DMS114 treated with DMSO at 0.1 percent for 48 hours (cell line): ENCODE results near the gene SLC15A1.

Experiments
- DNase-seq: peaks from one replicate; lab custom pipeline; 2025; ENCODE audit not compliant: unreplicated experiment; lab: John Stamatoyannopoulos, UW

Gene SLC15A1, protein sequence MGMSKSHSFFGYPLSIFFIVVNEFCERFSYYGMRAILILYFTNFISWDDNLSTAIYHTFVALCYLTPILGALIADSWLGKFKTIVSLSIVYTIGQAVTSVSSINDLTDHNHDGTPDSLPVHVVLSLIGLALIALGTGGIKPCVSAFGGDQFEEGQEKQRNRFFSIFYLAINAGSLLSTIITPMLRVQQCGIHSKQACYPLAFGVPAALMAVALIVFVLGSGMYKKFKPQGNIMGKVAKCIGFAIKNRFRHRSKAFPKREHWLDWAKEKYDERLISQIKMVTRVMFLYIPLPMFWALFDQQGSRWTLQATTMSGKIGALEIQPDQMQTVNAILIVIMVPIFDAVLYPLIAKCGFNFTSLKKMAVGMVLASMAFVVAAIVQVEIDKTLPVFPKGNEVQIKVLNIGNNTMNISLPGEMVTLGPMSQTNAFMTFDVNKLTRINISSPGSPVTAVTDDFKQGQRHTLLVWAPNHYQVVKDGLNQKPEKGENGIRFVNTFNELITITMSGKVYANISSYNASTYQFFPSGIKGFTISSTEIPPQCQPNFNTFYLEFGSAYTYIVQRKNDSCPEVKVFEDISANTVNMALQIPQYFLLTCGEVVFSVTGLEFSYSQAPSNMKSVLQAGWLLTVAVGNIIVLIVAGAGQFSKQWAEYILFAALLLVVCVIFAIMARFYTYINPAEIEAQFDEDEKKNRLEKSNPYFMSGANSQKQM

DNA sequence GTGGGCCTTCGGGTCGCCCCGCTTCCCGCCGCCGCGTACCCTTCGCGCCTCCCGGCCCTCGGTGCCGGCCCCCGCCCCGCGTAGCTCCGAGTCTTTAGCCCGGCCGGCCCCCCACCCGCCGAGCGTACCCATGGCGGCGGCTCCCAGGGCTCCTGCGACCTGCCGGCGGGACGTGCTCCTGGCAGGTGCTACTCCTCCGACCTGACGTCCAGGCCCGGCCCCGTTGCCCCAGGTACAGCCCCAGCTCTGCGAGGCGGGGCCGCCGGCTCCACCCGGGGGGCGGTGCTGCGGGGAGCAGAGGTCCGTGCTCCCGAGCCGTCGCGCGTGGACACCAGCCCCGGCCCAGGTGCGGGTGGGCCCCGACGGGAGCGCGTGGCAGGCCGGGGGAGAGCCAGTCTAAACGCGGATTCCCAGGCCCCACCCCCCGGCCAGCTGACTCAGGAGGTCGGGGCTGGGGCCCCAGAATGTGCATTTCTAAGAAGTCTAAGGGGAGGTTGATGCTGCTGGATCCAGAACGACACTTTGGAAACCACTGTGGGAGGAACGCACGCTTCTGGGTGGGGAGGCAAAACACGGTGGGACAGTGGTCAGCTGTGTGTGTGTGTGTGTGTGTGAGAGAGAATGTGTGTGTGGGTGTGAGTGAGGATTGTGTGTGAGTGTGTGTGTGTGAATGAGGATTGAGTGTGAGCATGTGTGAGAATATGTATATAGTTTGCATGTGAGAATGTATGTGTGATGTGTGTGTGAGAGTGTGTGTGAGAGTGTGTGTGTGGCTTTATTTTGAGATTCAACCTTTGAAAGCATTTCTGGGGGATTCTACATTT, at the start of gene SLC15A1:
Gene SLC15A1, minus strand, starts transcription at position 206 of the 824 bp plus-strand sequence. Its CDS starts 74 bp downstream, at position 132.
- no peak for DNase-seq

GRCh38 chr13:98801626-98802418, 49.4 kb upstream of the SLC15A1 start:
- no peak for DNase-seq

DNA sequence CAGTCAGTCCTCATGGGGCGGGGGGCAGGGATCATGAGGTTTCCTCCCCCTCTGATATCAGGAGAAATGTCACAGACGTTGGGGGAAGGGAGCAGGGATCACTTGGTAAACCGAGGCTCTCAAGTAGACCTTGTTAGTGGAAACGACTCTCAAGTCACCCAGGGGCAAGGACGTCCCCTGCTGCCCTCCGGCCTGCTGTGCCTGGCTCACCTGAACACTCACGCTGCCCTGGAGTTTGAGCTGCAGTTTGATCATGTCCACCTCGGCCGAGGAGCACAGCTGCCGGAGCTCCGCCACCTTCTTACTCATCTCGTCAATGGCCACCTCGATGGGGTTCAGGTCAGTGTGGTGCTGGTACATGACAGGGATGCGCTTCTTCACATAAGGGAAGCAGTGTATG, 47.6 kb upstream of the SLC15A1 start:
- no peak for DNase-seq

DNA sequence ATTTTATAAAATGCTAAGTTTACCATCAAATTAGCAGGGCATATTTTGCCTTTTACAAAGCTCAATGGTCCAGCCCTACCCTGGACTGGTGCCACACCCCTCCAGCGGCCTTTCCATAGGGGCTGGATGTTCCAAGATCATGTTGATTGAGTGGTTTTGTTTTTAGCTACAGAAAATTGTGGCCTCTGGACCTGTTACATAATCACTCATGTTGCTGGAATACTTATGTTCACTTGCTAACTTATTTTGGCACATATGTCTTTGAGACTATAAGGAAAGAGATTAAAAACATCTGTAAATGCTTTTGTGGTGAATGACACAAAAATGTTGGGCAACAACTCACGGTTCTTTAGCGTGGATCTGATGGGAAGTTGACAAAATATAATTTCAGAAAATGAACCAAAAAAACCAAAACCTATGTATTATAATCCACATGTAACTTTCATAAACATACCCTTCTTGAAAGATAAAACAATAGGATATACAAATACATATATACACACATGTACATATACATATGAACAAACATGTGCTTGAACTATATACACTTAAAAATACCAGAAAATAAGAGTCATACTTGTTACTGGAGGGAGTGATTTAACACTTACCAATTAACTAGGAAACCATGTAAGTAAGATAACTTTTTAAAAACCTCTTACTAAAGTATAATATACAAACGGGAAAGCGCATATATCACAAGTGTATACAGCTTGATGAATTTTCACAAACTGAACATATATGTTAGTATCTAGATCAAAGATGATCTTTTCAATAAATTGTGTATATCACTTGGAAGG, 46.6 kb upstream of the SLC15A1 start:
- no peak for DNase-seq

DNA sequence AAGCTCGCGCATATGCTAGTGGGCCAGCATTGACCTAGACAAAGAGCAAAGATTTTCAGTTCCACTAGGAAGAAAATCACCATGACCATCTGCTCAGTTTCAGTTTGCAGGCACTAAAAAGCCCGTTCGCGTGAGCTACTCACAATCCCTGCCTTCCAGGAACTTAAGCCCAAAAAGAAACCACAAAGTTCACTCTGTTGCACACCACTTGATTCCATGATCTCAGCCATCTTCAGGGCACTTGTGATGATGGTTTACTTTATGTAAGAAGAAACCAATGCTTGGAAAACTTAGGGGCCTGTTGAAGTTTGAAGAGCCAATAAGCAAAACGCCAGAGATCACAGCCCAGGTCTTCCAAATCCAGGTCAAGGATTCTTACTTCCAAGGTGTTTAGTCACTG, 45.0 kb upstream of the SLC15A1 start:
- DNase-seq = no peak

GRCh38 chr13:98796798-98797197, 44.3 kb upstream of the SLC15A1 start:
- DNase-seq = no peak

DNA sequence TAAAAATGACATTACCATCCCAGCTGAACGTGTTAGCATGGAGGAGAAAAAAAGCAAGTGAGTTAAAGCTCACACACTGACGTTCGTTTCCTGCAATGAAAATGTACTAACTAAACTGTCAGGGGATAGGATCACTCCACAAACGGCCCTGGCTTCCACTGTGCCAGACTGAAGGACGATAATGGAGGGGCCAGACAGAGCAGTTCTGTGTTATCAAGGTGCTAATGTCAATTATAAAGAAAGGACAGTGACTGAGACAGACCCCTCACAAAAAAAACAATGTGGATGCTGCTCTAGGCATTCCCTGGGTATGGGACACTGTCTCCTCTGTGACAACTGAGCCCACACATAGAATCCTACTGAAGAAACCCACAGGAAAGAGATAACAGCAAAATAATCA, 43.7 kb upstream of the SLC15A1 start:
- no peak for DNase-seq

DNA sequence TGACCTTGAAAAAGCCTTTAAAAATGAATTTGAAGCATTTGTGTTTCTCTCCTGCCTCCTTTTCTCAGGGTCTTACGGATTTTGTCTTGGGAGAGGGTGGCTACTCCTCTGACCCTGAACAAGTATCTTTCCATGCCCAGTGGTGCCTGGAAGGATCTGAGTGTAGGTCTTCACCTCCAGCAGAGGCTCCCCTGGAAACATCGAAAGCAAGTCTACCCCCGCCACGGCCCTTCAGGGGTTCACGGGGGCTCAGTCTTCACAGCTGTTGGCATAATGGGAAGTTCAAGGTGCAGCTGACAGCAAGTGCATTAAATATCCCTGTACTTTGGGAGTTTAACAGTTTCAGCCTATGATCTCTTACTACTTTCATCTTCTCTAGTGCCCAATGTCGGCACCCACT, 42.7 kb upstream of the SLC15A1 start:
- DNase-seq = no peak

GRCh38 chr13:98794498-98794897, 42.0 kb upstream of the SLC15A1 start:
- no peak for DNase-seq

GRCh38 chr13:98792785-98793495, 40.5 kb upstream of the SLC15A1 start:
- DNase-seq = no peak

DNA sequence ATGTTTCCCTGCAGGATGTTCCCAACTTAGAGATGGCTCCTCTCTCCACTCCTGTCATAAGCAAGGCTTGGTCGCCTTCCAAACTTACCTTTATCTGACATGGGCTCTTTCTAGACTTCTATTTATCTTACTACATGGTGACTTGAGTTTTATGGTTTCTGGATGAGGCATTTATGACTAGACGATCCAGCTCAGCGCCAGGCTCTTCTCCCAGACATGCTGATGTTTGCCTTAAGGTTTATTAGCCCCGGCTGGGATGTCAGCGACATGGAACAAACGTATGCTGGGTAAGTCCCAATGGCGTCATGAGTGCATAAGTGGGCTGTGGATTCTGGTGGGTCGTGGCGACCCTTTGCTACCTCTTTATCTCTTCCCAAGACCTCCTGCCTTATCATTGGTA, 39.8 kb upstream of the SLC15A1 start:
- DNase-seq = no peak

DNA sequence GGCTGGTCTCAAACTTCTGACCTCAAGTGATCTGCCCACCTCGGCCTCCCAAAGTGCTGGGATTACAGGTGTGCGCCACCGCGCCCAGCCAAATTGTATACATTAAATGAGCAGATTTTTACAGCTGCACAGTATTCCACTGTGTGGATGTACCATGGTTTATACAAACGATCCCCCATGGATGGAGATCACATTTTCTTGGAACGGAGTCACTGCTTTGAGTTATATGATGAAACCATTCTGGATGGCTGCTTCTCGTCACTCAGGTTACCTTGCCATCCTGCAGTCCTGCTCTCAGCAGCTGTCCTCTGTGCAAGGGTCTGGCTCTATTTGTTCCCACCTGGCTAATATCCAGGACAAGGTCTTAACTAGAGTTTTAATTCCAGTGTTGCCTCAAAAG, 39.1 kb upstream of the SLC15A1 start:
- no peak for DNase-seq

DNA sequence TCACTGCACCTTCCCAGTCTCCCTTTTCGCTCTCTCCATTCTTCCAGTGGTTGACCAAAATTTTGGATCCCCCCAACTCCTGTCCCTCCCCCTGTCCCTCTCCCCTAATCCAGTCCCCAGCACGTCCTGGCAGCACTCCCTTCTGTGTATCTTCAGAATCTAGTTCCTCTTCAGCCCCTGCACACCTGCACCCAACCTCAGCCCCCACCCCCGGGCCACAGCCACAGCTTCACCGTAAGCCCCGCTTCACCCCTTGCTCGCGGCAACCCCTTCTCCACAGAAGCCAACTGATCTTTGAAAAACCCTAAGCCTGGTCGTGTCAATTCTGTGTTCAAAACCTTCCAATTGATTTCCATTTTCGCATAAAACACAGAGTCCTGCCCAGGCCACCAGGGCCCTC, 35.5 kb upstream of the SLC15A1 start:
- DNase-seq = no peak

- DNase-seq = no peak
Observed at GRCh38 chr13:98787173-98787572, 34.7 kb upstream of the SLC15A1 start.

GRCh38 chr13:98786023-98786422, 33.6 kb upstream of the SLC15A1 start:
- DNase-seq = no peak

DNA sequence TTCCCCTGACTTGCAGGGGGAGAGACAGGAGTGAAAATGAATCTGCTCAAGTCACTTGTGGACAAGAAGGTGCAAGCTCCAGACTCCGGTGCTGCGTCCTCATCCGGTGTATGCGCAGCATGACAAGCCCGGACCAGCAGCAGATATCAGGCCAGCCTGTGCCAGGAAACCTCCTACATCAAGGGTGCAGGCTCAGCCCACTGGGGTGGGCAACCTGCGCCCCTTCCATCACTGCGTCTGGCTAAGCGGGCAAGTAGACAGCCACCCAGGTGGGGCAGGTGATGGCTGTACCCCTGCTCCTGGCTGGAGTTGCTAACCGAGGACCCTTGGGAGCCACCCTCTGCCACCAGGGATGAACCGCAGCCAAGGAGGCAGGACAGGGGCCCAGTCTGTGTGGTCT, 32.9 kb upstream of the SLC15A1 start:
- DNase-seq = no peak

GRCh38 chr13:98784666-98785065, 32.2 kb upstream of the SLC15A1 start:
- DNase-seq = no peak

- DNase-seq = no peak
Observed at GRCh38 chr13:98783856-98784478, 31.5 kb upstream of the SLC15A1 start.

GRCh38 chr13:98782654-98783053, 30.2 kb upstream of the SLC15A1 start:
- DNase-seq = no peak
